Neural progenitor cell (in vitro differentiated cells): Measurements from ENCODE around the gene ZSCAN21.

Experiments
- EZH2 ChIP-seq: fragments of 200-600 bp; sonication (generic); IDR thresholded peaks from 2 replicates; pipeline ENCODE4 v1.6.1; 2017; ENCODE audit warnings: antibody characterized with exemption, mild to moderate bottlenecking, moderate library complexity
- TF ChIP-seq, protein P1 (sequence below): fragments of 200-600 bp; sonication (generic); IDR thresholded peaks from 2 replicates; pipeline ENCODE4 v1.5.1; 2017; ENCODE audit warnings: antibody characterized with exemption, mild to moderate bottlenecking

DNA sequence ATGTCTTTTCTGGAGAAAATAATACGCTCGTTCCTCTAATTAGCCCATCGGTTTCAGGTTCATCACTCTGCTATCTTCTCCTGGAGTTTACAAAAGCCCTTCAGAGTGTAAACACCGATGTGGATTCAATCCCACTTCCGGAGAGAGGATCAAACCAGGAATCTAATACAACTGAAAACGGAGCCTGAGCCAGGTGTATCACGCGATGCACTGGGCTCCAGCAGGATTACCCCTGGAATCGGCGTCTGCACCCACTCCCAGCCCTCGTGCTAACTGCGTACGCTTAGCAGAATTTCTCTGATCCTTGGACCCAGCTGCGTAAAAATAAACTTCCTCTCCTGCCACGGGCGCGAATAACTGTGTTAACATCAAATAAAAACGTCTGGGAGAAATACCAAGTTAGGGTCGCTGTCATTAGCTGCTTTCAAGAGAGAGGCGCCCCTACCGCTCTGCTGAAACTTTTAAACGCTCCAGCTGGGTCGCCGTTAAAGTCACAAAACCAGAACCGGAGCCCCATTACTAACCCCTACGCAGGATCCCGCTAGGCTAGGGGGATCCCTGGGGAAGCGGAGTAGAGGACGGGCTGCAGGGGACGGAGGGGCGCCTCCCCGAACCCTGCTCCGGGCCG is 31.4 kb downstream of the ZSCAN21 start:
- TF ChIP-seq, protein P1, sequence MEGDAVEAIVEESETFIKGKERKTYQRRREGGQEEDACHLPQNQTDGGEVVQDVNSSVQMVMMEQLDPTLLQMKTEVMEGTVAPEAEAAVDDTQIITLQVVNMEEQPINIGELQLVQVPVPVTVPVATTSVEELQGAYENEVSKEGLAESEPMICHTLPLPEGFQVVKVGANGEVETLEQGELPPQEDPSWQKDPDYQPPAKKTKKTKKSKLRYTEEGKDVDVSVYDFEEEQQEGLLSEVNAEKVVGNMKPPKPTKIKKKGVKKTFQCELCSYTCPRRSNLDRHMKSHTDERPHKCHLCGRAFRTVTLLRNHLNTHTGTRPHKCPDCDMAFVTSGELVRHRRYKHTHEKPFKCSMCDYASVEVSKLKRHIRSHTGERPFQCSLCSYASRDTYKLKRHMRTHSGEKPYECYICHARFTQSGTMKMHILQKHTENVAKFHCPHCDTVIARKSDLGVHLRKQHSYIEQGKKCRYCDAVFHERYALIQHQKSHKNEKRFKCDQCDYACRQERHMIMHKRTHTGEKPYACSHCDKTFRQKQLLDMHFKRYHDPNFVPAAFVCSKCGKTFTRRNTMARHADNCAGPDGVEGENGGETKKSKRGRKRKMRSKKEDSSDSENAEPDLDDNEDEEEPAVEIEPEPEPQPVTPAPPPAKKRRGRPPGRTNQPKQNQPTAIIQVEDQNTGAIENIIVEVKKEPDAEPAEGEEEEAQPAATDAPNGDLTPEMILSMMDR: no peak
- TF ChIP-seq EZH2: no peak
